Osteocyte (in vitro differentiated cells): Measurements from ENCODE around the gene TRMT1. TPM values are rescaled to one million over a fixed set of nuclear protein-coding genes. Genes with fewer than 3 reads are reported as not detected.
A peak's percentile ranks its signal among the peaks of the same experiment; 100 is the strongest.
"Not testable (repeated sequence)": the region's sequence is repeated elsewhere in the genome, so short reads cannot be mapped to it uniquely, and the experiment has no call there.

Source experiments
- DNase-seq: peaks from one replicate; pipeline ENCODE4 v3.0.0; 2021; ENCODE audit warnings: mixed read lengths; ENCODE audit not compliant: unreplicated experiment; ENCODE audit errors: extremely low spot score
- H3K27ac Mint-ChIP-seq: one replicate; pipeline ENCODE4 v1.8.0; 2021; ENCODE audit warnings: mild to moderate bottlenecking, mixed read lengths; ENCODE audit not compliant: unreplicated experiment
- H3K27me3 Mint-ChIP-seq: one replicate; pipeline ENCODE4 v1.8.0; 2021; ENCODE audit warnings: mixed read lengths; ENCODE audit not compliant: unreplicated experiment
- H3K36me3 Mint-ChIP-seq: one replicate; pipeline ENCODE4 v1.8.0; 2021; ENCODE audit warnings: mixed read lengths; ENCODE audit not compliant: unreplicated experiment
- H3K4me1 Mint-ChIP-seq: one replicate; pipeline ENCODE4 v1.8.0; 2021; ENCODE audit warnings: mixed read lengths; ENCODE audit not compliant: unreplicated experiment
- H3K4me3 Mint-ChIP-seq: one replicate; pipeline ENCODE4 v1.8.0; 2021; ENCODE audit warnings: mild to moderate bottlenecking, moderate library complexity, mixed read lengths; ENCODE audit not compliant: unreplicated experiment
- H3K9me3 Mint-ChIP-seq: one replicate; pipeline ENCODE4 v1.8.0; 2021; ENCODE audit warnings: mixed read lengths; ENCODE audit not compliant: unreplicated experiment
- CTCF ChIP-seq: fragments of 200-600 bp; sonication (generic); IDR thresholded peaks from 2 replicates; pipeline ENCODE4 v1.5.0; 2021; ENCODE audit warnings: antibody characterized with exemption, mild to moderate bottlenecking, moderate library complexity
- total RNA-seq: library from RNA; stranded (reverse); gene quantifications from 2 replicates; pipeline ENCODE4 v1.2.1, GENCODE V29; 2021

Gene TRMT1
- total RNA-seq, 1 donor from 2014 or later, result 43.1 TPM

DNA sequence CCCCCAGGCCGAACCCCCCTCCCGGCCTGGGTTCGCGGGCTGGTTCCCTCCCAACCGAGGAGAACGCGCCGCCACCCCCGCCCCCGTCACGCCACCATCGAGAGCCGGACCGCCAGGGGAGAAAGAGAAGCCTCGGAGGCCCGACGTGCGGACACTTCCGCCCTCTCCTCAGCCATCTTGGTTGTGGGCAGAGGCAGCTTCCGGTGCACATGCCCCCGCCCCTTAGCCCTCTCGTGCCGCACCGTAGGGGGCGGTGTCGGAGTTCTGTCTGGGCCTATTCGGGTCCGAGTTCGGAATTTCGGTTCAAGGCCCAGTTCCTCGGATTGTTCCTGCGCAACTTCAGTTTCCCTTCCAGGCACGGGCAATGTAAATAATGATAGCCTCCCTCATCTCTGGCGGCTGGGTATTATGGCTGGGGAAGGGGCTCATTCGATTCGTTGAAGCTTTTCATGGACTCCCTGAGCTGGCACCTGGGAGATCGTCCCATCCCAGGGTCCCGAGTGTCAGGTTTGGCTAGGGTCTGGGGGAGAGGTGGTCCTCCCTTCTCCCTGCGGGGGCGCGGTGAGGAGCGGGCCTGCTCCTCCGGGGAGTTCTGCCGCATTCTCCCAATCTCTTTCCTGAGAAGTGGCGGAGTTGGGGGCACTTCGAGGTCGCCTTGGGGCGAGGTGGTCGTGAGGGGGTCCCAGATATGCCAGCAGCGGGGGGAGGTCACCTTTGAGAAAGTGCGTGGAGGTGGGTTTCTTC is 33.8 kb upstream of the TRMT1 start, which contains the start of the genes IER2 and STX10:
IER2 (plus strand) TSS at position 225 of the 744 bp plus-strand sequence. CDS start 2,776 bp downstream, outside the sequence.
STX10 (minus strand) TSS at position 189 of the 744 bp plus-strand sequence. CDS start 202 bp downstream, outside the sequence.
- Mint-ChIP-seq H3K4me3 (peak within 1 kb of the TSS; percentile 99), H3K36me3 (peaks cover 9% of the 10 kb centered on the region), H3K4me1 (peaks cover 20% of the 10 kb centered on the region), H3K27ac (peak within 1 kb of the TSS; percentile 100), H3K27me3 (no peaks in the 10 kb centered on the region), H3K9me3 (no peaks in the 10 kb centered on the region)
- DNase-seq, result peak; percentile 97
- peak; percentile 54 for TF ChIP-seq CTCF

DNA sequence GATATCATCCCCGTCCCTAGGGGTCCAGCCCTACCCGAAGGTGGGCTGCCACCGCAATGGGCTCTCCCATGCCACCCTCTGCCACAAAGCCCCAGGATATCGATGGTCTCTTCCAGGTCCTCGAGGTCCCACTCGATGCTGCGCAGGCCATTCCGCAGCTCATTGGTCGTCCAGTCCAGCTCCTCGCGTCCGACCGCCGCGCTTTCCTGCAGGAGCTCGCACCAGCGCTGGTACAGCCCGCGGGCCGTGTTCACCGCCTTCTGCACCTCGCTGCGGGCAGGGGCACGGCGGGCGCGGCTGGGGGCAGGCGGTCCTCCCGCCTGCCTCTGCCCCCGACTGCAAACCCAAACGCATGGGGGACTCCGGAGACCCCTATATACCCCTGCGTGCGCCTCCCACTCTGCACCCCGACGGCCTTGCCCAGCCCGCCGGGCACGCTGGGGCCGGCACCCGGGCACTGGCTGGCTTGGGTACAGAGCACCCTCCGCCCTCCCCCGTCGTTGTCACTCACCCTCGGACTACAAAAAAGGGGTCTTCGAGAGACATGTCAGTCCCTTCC is 33.2 kb upstream of the TRMT1 start:
- Mint-ChIP-seq H3K27ac (peak overlapping the region; percentile 100), H3K4me3 (peak overlapping the region; percentile 99), H3K4me1 (peaks cover 15% of the 10 kb centered on the region), H3K9me3 (no peaks in the 10 kb centered on the region), H3K27me3 (no peaks in the 10 kb centered on the region), H3K36me3 (peaks cover 7% of the 10 kb centered on the region)
- TF ChIP-seq CTCF, result no peak
- no peak for DNase-seq

DNA sequence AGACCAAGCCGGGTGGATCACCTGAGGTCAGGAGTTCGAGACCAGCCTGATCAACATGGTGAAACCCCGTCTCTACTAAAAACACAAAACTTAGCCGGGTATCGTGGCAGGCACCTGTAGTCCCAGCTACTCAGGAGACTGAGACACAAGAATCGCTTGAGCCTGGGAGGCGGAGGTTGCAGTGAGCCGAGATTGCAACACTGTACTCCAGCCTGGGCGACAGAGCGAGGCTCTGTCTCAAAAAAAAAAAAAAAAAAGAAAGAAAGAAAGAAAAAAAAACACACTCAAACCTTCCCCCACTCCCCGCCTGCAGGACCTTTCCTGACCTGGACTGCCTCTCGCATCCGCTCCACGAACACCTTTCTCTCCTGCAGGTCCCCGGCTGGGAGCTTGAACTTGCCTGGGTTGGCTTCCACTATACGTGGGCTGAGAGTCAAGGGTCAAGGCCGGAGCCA is 32.7 kb upstream of the TRMT1 start:
- H3K9me3 Mint-ChIP-seq, DNase-seq, H3K27me3 Mint-ChIP-seq, H3K36me3 Mint-ChIP-seq: not testable (repeated sequence)
- peaks cover 15% of the 10 kb centered on the region for H3K4me1 Mint-ChIP-seq
- peak overlapping the region; percentile 99 for H3K4me3 Mint-ChIP-seq
- peak overlapping the region; percentile 76 for H3K27ac Mint-ChIP-seq

DNA sequence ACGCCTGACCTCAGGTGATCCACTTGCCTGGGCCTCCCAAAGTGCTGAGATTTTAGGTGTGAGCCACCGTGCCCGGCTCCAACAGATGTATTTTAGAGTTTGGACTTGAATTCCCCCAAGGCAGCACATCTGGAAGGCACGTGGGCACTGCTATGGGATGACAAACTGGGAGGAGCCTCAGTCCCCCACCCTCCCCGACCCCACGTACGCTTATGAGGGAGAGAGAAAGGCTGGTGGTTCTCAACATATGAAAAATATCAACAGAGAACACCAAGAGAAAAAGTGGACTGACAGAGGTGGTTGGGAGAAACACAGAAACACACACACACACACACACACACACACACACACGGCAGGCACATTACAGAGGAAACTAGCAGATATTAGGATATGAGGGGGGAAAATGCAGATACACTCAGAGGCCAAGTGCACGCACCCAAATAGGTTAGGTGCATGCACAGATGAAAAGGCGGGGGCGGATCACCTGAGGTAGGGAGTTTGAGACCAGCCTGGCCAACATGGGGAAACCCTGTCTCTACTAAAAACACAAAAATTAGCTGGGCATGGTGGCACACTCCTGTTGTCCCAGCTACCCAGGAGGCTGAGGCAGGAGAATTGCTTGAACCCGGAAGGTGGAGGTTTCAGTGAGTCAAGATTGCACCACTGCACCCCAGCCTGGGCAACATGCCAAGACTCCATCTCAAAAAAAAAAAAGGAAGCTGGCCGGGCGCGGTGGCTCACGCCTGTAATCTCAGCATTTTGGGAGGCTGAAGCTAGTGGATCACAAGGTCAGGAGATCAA is 30.4 kb upstream of the TRMT1 start:
- Mint-ChIP-seq H3K36me3 (no peaks in the 10 kb centered on the region), H3K4me3 (no peak overlapping the region), H3K27me3 (no peaks in the 10 kb centered on the region), H3K9me3 (no peaks in the 10 kb centered on the region), H3K4me1 (peaks cover 26% of the 10 kb centered on the region), H3K27ac (no peak overlapping the region)
- no peak for DNase-seq
- TF ChIP-seq CTCF, result no peak

DNA sequence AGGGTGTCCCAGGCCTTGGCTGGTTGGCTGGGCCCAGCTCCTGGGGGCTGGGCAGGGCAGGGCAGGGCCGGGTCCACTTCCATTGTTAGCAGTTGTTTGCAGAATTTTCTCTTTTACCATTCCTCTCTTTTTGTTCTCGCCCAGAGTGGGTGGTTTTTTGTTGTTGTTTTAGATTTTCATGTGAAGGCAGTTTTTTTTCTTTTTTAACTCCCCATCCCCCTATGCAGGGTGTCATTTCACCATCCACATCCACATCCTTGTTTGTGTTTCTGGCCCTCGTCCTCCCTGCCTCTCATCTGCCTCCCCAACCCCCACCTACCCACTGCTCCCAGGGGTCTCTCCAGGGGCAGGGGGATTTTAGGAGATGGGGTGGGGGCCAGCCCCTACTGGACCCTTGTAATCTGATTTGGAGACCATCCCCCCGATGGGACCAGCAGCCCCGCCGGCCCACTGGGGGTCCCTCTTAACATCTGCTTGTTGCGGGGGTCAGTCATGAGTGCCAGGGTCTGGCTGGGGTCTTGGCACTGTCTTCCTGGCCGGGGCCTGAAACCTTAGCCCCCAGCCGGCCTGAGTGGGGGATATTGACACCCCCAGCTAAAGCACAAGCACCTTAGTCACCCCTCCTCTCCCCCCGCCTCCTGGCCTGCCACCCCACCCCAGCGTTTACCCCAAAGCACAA is 23.2 kb upstream of the TRMT1 start:
- H3K27me3 Mint-ChIP-seq, result no peaks in the 10 kb centered on the region
- peaks cover 7% of the 10 kb centered on the region for H3K36me3 Mint-ChIP-seq
- peak overlapping the region; percentile 82 for H3K27ac Mint-ChIP-seq
- TF ChIP-seq CTCF, result no peak
- H3K9me3 Mint-ChIP-seq, result no peaks in the 10 kb centered on the region
- no peak for DNase-seq
- H3K4me1 Mint-ChIP-seq, result peaks cover 20% of the 10 kb centered on the region
- peak overlapping the region; percentile 20 for H3K4me3 Mint-ChIP-seq
